Activated CD4-positive, alpha-beta T cell treated with anti-CD3 and anti-CD28 coated beads, Interleukin-2, amount 50 U/mL, for 48 hours (primary cell): ENCODE measurements around the gene SSPN.

Experiments
- DNase-seq, 2 experiments: peaks; one replicate each; pipeline ENCODE4 v3.0.0-alpha.2; 2020

Gene SSPN

GRCh38 chr12:26187014-26187798 lies 8.2 kb upstream of the SSPN start:
- DNase-seq, result no peak

GRCh38 chr12:26188127-26188526 lies 7.2 kb upstream of the SSPN start:
- DNase-seq, result no peak

GRCh38 chr12:26188641-26189040 lies 6.7 kb upstream of the SSPN start:
- no peak for DNase-seq

- DNase-seq, result no peak
Measured at GRCh38 chr12:26192142-26192541, 3.2 kb upstream of the SSPN start.

GRCh38 chr12:26193539-26193938 lies 1.8 kb upstream of the SSPN start:
- no peak for DNase-seq

- peak in 1 of 2 experiments; percentile 5 for DNase-seq
Measured at GRCh38 chr12:26195641-26196420, 458 bp downstream of the SSPN start.

GRCh38 chr12:26196421-26196716 lies 996 bp downstream of the SSPN start:
- no peak for DNase-seq

GRCh38 chr12:26197832-26198231 lies 2.5 kb downstream of the SSPN start:
- no peak for DNase-seq

- no peak for DNase-seq
Measured at GRCh38 chr12:26198742-26199141, 3.4 kb downstream of the SSPN start.

GRCh38 chr12:26203167-26203780 lies 7.9 kb downstream of the SSPN start:
- DNase-seq, result no peak

- no peak for DNase-seq
Measured at GRCh38 chr12:26204612-26205289, 9.4 kb downstream of the SSPN start.

- no peak for DNase-seq
Measured at GRCh38 chr12:26205298-26205697, 9.9 kb downstream of the SSPN start.

- DNase-seq, result no peak
Measured at GRCh38 chr12:26205941-26206340, 10.6 kb downstream of the SSPN start.

GRCh38 chr12:26211331-26211730 lies 16.0 kb downstream of the SSPN start:
- no peak for DNase-seq

- DNase-seq, result no peak
Measured at GRCh38 chr12:26212396-26212795, 17.0 kb downstream of the SSPN start.

GRCh38 chr12:26212988-26213387 lies 17.6 kb downstream of the SSPN start:
- no peak for DNase-seq

GRCh38 chr12:26214121-26214520 lies 18.7 kb downstream of the SSPN start:
- no peak for DNase-seq

GRCh38 chr12:26219736-26220135 lies 24.4 kb downstream of the SSPN start:
- no peak for DNase-seq

- DNase-seq, result no peak
Measured at GRCh38 chr12:26224657-26225056, 29.3 kb downstream of the SSPN start.

GRCh38 chr12:26226122-26226521 lies 30.7 kb downstream of the SSPN start:
- no peak for DNase-seq

GRCh38 chr12:26226629-26227360 lies 31.4 kb downstream of the SSPN start:
- no peak for DNase-seq

- DNase-seq, result no peak
Measured at GRCh38 chr12:26227361-26227745, 32.0 kb downstream of the SSPN start.

- DNase-seq, result no peak
Measured at GRCh38 chr12:26229910-26230309, 34.5 kb downstream of the SSPN start.
